Smooth muscle cell (in vitro differentiated cells): ENCODE results near the gene MCM7. TPM values are rescaled to one million over a fixed set of nuclear protein-coding genes. Genes with fewer than 3 reads are reported as not detected.

Experiments
- DNase-seq: peaks from one replicate; lab custom pipeline; 2025; ENCODE audit not compliant: unreplicated experiment; lab: John Stamatoyannopoulos, UW
- H2AFZ ChIP-seq: fragments of 200-600 bp; sonication (generic); 2 replicates; pipeline ENCODE4 v1.6.0; 2016; ENCODE audit warnings: antibody characterized with exemption, low read depth, mild to moderate bottlenecking
- H3F3A ChIP-seq: fragments of 200-600 bp; sonication (generic); 2 replicates; pipeline ENCODE4 v1.6.0; 2017; ENCODE audit warnings: antibody characterized with exemption, low read depth
- H3K27ac ChIP-seq: fragments of 200-600 bp; sonication (generic); 2 replicates; pipeline ENCODE4 v1.5.1; 2016; ENCODE audit warnings: low read depth, mild to moderate bottlenecking
- H3K27me3 ChIP-seq: fragments of 200-600 bp; sonication (generic); 2 replicates; pipeline ENCODE4 v1.6.1; 2016; ENCODE audit warnings: low read depth, mild to moderate bottlenecking
- H3K36me3 ChIP-seq: fragments of 200-600 bp; sonication (generic); 2 replicates; pipeline ENCODE4 v1.5.1; 2016; ENCODE audit warnings: low read depth
- H3K4me1 ChIP-seq: fragments of 200-600 bp; sonication (generic); 2 replicates; pipeline ENCODE4 v1.5.1; 2016; ENCODE audit warnings: low read depth
- H3K4me2 ChIP-seq: fragments of 200-600 bp; sonication (generic); 2 replicates; pipeline ENCODE4 v1.6.0; 2016; ENCODE audit warnings: mild to moderate bottlenecking
- H3K4me3 ChIP-seq: fragments of 200-600 bp; sonication (generic); 2 replicates; pipeline ENCODE4 v1.5.1; 2016; ENCODE audit warnings: mild to moderate bottlenecking
- H3K79me2 ChIP-seq: fragments of 200-600 bp; sonication (generic); 2 replicates; pipeline ENCODE4 v1.6.0; 2016; ENCODE audit warnings: low read depth, mild to moderate bottlenecking
- H3K9ac ChIP-seq: fragments of 200-600 bp; sonication (generic); 2 replicates; pipeline ENCODE4 v1.6.0; 2016; ENCODE audit warnings: low read depth
- H3K9me3 ChIP-seq: fragments of 200-600 bp; sonication (generic); replicated peaks from 2 replicates; pipeline ENCODE4 v1.5.1; 2016; ENCODE audit warnings: low read depth
- H4K20me1 ChIP-seq: fragments of 200-600 bp; sonication (generic); 2 replicates; pipeline ENCODE4 v1.6.0; 2016; ENCODE audit warnings: low read depth
- WGBS: methylation state at CpG from one replicate; pipeline ENCODE4 v1.1.7; 2016; ENCODE audit warnings: low lambda C conversion rate; 5-methylcytosine and 5-hydroxymethylcytosine counted together
- polyA plus RNA-seq: library from polyadenylated mRNA; unstranded; fragments of >200 nt; fragmentation: Nextera tagmentation; extraction: Ambion mirVana; gene quantifications from 2 replicates; pipeline ENCODE4 v1.2.1, GENCODE V29; 2016
- total RNA-seq: library from RNA; depleted of rRNA; stranded (reverse); fragments of >200 nt; gene quantifications from 2 replicates; pipeline ENCODE4 v1.2.3, GENCODE V29; 2014
- TF ChIP-seq, protein P1 (sequence below): fragments of 200-600 bp; sonication (generic); IDR thresholded peaks from 2 replicates; pipeline ENCODE4 v1.5.1; 2017; ENCODE audit warnings: borderline replicate concordance, mild to moderate bottlenecking, antibody characterized with exemption; ENCODE audit not compliant: insufficient read depth, poor library complexity, severe bottlenecking

The MCM7 gene
- total and polyA plus RNA-seq, 2 experiments from 2014 or later: 47.6 to 56.9 TPM

GRCh38 chr7:100090527-100091410 is 10.4 kb downstream of the MCM7 start:
- Histone ChIP-seq H3K4me2 (no peak overlapping the region), H3K27me3 (no peaks in the 10 kb centered on the region), H2AFZ (no peak overlapping the region), H3K4me1 (peaks cover 9% of the 10 kb centered on the region), H3K9me3 (no peaks in the 10 kb centered on the region), H3K79me2 (peaks cover 3% of the 10 kb centered on the region), H3K9ac (no peak overlapping the region), H3K36me3 (no peaks in the 10 kb centered on the region), H3K27ac (peak overlapping the region; percentile 91), H4K20me1 (no peaks in the 10 kb centered on the region), H3K4me3 (no peak overlapping the region), H3F3A (peaks cover 56% of the 10 kb centered on the region)
- TF ChIP-seq, protein P1, sequence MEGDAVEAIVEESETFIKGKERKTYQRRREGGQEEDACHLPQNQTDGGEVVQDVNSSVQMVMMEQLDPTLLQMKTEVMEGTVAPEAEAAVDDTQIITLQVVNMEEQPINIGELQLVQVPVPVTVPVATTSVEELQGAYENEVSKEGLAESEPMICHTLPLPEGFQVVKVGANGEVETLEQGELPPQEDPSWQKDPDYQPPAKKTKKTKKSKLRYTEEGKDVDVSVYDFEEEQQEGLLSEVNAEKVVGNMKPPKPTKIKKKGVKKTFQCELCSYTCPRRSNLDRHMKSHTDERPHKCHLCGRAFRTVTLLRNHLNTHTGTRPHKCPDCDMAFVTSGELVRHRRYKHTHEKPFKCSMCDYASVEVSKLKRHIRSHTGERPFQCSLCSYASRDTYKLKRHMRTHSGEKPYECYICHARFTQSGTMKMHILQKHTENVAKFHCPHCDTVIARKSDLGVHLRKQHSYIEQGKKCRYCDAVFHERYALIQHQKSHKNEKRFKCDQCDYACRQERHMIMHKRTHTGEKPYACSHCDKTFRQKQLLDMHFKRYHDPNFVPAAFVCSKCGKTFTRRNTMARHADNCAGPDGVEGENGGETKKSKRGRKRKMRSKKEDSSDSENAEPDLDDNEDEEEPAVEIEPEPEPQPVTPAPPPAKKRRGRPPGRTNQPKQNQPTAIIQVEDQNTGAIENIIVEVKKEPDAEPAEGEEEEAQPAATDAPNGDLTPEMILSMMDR: no peak
- 93% methylated on average over 14 of the region's 14 CpGs for WGBS
- DNase-seq: no peak

GRCh38 chr7:100089458-100090196 is 11.6 kb downstream of the MCM7 start:
- H3K79me2 ChIP-seq: peaks cover 3% of the 10 kb centered on the region
- H3K9me3 ChIP-seq: no peaks in the 10 kb centered on the region
- peaks cover 66% of the 10 kb centered on the region for H3F3A ChIP-seq
- H4K20me1 ChIP-seq: no peaks in the 10 kb centered on the region
- H3K27me3 ChIP-seq: no peaks in the 10 kb centered on the region
- no peak for DNase-seq
- no peaks in the 10 kb centered on the region for H3K36me3 ChIP-seq
- TF ChIP-seq, protein P1: no peak
- WGBS: 35% methylated on average over 7 of the region's 7 CpGs
- H3K27ac ChIP-seq: peak overlapping the region; percentile 91
- peak overlapping the region; percentile 72 for H3K4me3 ChIP-seq
- peaks cover 9% of the 10 kb centered on the region for H3K4me1 ChIP-seq
- H2AFZ ChIP-seq: peak overlapping the region; percentile 71
- H3K9ac ChIP-seq: peak overlapping the region; percentile 74
- peak overlapping the region; percentile 88 for H3K4me2 ChIP-seq

DNA sequence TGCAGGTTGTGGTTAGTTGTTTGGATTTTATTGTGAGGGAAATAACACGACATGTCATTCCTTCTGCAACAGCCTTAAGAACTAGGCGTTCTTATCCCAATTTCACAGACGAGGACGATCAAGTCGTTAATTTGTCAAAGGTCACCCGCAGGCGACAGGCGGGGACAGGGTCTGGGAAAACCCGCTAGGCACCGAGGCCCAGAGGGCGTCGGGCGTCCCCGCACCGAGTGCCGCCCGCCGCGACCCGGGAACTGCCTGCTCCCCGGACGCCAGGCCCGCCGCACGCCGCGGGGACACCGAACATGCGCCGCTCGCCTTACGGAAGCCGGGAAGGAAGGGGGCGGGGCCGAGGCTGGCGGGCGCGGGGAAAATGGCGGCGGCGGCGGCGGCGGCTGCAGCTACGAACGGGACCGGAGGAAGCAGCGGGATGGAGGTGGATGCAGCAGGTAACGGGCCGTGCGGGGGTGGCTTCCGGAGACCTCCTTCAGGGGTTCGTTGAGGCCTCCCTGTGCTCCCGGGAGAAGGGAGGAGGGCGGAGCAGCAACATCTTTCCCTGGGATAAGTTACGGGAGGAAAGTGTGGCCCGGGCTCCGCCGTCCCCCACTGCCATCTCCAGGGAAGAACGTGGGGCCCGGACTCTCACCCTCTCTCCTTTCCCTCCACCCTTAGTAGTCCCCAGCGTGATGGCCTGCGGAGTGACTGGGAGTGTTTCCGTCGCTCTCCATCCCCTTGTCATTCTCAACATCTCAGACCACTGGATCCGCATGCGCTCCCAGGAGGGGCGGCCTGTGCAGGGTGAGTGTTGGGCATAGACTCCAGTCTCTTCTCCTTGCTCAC is 12.4 kb downstream of the MCM7 start, which contains the start of gene COPS6:
COPS6 (plus strand) TSS at position 349 of the 837 bp plus-strand sequence; CDS start at position 371, 22 bp downstream.
- no peaks in the 10 kb centered on the region for H4K20me1 ChIP-seq
- TF ChIP-seq, protein P1: no peak
- peaks cover 68% of the 10 kb centered on the region for H3F3A ChIP-seq
- DNase-seq: peak; percentile 52
- H3K9ac ChIP-seq: peak within 1 kb of the TSS; percentile 74
- H3K9me3 ChIP-seq: no peaks in the 10 kb centered on the region
- no peaks in the 10 kb centered on the region for H3K36me3 ChIP-seq
- H3K4me2 ChIP-seq: peak within 1 kb of the TSS; percentile 88
- H3K4me1 ChIP-seq: peaks cover 9% of the 10 kb centered on the region
- no peaks in the 10 kb centered on the region for H3K27me3 ChIP-seq
- H2AFZ ChIP-seq: peak within 1 kb of the TSS; percentile 71
- peak within 1 kb of the TSS; percentile 91 for H3K27ac ChIP-seq
- WGBS: 1% methylated on average over 59 of the region's 68 CpGs
- peaks cover 3% of the 10 kb centered on the region for H3K79me2 ChIP-seq
- H3K4me3 ChIP-seq: peak within 1 kb of the TSS; percentile 72
